Stomach (tissue), 4 donors: Measurements from ENCODE around the gene IQGAP2.

ENCODE experiments used
- EP300 ChIP-seq: sonication (generic); formaldehyde crosslinking; IDR thresholded peaks from one replicate; pipeline ENCODE4 v1.6.1; 2017; ENCODE audit warnings: antibody characterized with exemption
- POLR2A ChIP-seq, 4 donors: fragments of 450-650 bp; IDR thresholded peaks; one replicate each; pipeline ENCODE4 v1.6.1; 2016; ENCODE audit warnings: antibody characterized with exemption in 4 of 4, control low read depth in 2 of 4, mild to moderate bottlenecking in 1 of 4, moderate library complexity in 1 of 4
- POLR2AphosphoS5 ChIP-seq, 3 donors: sonication (generic); formaldehyde crosslinking; IDR thresholded peaks; one replicate each; pipeline ENCODE4 v1.6.1; 2016; ENCODE audit warnings: antibody characterized with exemption in 3 of 3
- TF ChIP-seq, protein P1 (sequence below), 7 experiments: fragments of 450-650 bp in 4 of 7; fragments of 200-600 bp in 3 of 7; sonication (generic) in 3 of 7; IDR thresholded peaks; one replicate each; pipeline ENCODE4 v1.5.1; 2016 to 2019; ENCODE audit warnings: antibody characterized with exemption in 7 of 7, control low read depth in 2 of 7, mild to moderate bottlenecking in 1 of 7

DNA sequence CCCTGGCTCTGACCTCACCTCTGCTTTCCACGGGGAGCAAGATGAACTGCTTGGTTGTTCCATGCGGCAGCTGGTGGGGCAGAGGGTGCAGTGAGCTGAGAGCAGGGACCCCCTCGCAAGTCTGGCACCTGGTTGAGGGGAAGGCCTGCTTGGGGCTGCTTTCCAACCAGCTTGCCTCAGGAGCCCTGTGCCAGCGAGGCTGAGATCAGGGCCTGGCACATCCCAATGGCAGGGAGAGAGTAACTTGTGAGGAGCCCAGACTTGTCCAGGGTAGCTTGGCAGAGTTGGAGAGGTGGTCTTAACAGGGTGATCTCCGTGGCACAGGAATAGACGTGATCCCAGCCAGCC lies 68.9 kb downstream of the IQGAP2 start:
- TF ChIP-seq EP300 (no peak), POLR2A (IDR thresholded peaks at IDR 0.05) (no peak), POLR2AphosphoS5 (IDR thresholded peaks at IDR 0.05) (no peak)
- TF ChIP-seq, protein P1, sequence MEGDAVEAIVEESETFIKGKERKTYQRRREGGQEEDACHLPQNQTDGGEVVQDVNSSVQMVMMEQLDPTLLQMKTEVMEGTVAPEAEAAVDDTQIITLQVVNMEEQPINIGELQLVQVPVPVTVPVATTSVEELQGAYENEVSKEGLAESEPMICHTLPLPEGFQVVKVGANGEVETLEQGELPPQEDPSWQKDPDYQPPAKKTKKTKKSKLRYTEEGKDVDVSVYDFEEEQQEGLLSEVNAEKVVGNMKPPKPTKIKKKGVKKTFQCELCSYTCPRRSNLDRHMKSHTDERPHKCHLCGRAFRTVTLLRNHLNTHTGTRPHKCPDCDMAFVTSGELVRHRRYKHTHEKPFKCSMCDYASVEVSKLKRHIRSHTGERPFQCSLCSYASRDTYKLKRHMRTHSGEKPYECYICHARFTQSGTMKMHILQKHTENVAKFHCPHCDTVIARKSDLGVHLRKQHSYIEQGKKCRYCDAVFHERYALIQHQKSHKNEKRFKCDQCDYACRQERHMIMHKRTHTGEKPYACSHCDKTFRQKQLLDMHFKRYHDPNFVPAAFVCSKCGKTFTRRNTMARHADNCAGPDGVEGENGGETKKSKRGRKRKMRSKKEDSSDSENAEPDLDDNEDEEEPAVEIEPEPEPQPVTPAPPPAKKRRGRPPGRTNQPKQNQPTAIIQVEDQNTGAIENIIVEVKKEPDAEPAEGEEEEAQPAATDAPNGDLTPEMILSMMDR (IDR thresholded peaks at IDR 0.05) = no peak
